ENCODE data around the gene SELENOT. TPM values are rescaled to one million over a fixed set of nuclear protein-coding genes. Genes with fewer than 3 reads are reported as not detected.
"Not testable (repeated sequence)": the region's sequence is repeated elsewhere in the genome, so short reads cannot be mapped to it uniquely, and the experiment has no call there.

Gene SELENOT
- total and polyA plus RNA-seq, 5 experiments from 2014 or later: 61.4 to 267 (median 142) TPM

GRCh38 chr3:150594150-150594549 is 9.0 kb upstream of the SELENOT start:
- Mint-ChIP-seq H3K36me3 (peaks cover 0 to 3% (median 0%) of the 10 kb centered on the region in 3 donors), H3K27me3 (no peaks in the 10 kb centered on the region), H3K4me3 (no peak overlapping the region), H3K9me3 (no peaks in the 10 kb centered on the region), H3K4me1 (peaks cover 0 to 12% (median 2%) of the 10 kb centered on the region in 4 donors), H3K27ac (no peak overlapping the region)
- ATAC-seq: no peak
- DNase-seq: no peak
- POLR2A ChIA-PET: interaction anchor here (1.0 to 1.5 kb wide), 2 partner anchors 12 to 48 kb away, joined by 3 to 4 read pairs; partner anchors contain the start of genes EIF2A and SERP1

DNA sequence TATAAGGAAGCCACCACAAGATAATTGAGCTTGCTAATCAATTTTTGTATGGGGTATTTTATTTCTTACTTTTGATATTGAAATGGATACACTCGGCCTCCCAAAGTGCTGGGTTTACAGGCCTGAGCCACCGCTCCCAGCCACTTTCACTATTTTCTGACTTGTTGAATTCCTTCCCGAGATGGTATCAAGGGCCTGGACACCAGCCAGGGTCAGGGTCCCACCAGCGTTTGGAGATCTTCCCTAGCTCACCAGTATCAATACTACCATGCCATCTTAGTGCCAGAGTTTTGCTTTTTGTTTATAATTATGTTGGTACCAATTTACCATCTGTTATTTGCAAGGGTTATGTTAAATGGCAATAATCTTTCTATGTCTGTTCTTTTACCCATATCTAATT is 5.5 kb upstream of the SELENOT start:
- H3K4me1 Mint-ChIP-seq: peaks cover 10 to 38% (median 23%) of the 10 kb centered on the region in 4 donors
- ATAC-seq (no peak), DNase-seq (no peak)
- no peak overlapping the region for H3K4me3 Mint-ChIP-seq
- H3K27me3 Mint-ChIP-seq: no peaks in the 10 kb centered on the region
- peaks cover 0 to 1% (median 0%) of the 10 kb centered on the region in 9 donors for H3K9me3 Mint-ChIP-seq
- H3K36me3 Mint-ChIP-seq: peaks cover 0 to 3% (median 0%) of the 10 kb centered on the region in 3 donors
- POLR2A ChIA-PET: interaction anchor here (0.7 kb wide), 2 partner anchors 145 to 173 kb away, joined by 4 to 8 read pairs; no protein-coding TSS in a partner anchor
- H3K27ac Mint-ChIP-seq: no peak overlapping the region

DNA sequence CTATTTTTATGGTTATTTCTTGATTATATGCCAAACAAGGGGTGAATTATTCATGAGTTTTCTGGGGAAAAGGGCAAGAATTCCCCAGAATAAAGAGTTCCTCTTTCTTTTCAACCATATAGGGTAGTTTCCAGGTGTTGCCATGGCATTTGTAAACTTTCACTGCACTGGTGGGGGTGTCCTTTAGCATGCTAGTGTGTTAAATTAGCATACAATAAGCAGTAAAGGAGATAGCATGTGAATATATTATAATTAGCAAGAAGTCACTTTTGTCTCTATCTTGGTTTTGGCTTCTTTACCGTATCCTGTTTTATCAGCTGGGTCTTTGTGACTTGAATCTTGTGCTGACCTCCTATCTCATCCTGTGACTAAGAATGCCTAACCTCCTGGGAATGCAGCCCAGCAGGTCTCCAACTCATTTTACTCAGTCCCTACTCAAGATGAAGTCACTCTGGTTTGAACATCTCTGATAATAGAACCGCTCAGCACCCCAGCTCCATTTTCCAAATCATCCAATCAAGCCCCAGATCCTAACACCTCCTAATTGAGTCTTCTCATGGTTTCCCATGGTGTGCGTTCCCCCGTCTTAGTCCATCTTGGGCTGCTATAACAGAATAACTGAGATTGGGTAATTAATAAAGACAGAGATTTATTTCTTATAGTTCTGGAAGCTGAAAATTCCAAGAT is 3.4 kb upstream of the SELENOT start:
- Mint-ChIP-seq H3K36me3 (peaks cover 0 to 3% (median 0%) of the 10 kb centered on the region in 3 donors), H3K27me3 (peaks cover 0 to 4% (median 0%) of the 10 kb centered on the region in 5 donors), H3K4me1 (peaks cover 18 to 57% (median 36%) of the 10 kb centered on the region in 4 donors), H3K9me3 (peaks cover 0 to 1% (median 0%) of the 10 kb centered on the region in 9 donors), H3K27ac (peak overlapping the region in 1 of 10 donors; percentile 14), H3K4me3 (no peak overlapping the region)
- POLR2A ChIA-PET: no interaction called here
- DNase-seq (no peak), ATAC-seq (no peak)

- Mint-ChIP-seq H3K4me1 (peaks cover 22 to 67% (median 41%) of the 10 kb centered on the region in 4 donors), H3K4me3 (peak overlapping the region in 7 of 10 donors; percentile 23 to 97 (median 56)), H3K27ac (peak overlapping the region in 4 of 10 donors; percentile 17 to 69 (median 28))
- ATAC-seq, H3K27me3 Mint-ChIP-seq, DNase-seq, H3K36me3 Mint-ChIP-seq, POLR2A ChIA-PET, H3K9me3 Mint-ChIP-seq: not testable (repeated sequence)
Observed at GRCh38 chr3:150600647-150601530, 2.2 kb upstream of the SELENOT start.

DNA sequence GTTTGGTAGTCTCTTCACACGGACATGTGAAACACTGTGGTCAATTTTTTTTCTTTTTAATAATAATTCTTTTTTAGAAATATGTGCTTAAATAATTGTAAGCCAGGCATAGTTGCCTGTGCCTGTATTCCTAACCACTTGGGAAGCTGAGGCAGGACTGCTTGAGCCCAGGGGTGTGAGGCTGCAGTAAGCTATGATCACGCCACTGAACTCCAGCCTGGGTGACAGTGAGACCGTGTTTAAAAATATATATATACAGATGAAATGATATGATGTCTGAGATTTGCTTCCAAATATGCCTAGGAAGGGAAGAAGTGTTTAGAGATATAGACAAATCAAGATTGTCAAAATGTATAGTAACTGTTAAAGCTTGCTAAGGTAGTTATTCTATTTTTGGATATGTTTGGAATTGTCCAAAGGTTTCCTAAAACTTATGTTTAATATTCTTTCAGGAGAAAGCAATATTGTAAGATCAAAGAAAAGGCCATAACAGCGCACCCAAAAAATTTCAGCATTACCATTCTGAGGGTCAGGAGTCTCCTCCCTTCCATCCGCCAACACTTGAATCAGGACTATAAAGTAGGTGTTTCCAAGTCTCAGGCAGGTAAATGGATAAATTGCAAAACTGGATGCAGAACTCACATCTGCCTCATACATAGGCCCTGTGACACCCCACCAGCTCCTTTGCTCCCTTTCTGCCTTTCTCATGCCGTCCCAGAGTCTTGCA is 532 bp upstream of the SELENOT start:
- no peak for DNase-seq
- Mint-ChIP-seq H3K4me3 (peak overlapping the region; percentile 97 to 99 (median 98)), H3K4me1 (peaks cover 29 to 84% (median 58%) of the 10 kb centered on the region in 4 donors), H3K27me3 (peaks cover 0 to 4% (median 0%) of the 10 kb centered on the region in 5 donors), H3K9me3 (peaks cover 0 to 1% (median 0%) of the 10 kb centered on the region in 9 donors), H3K36me3 (peaks cover 0 to 20% (median 4%) of the 10 kb centered on the region in 3 donors), H3K27ac (peak overlapping the region; percentile 98 to 100 (median 99))
- ATAC-seq: no peak
- POLR2A ChIA-PET: interaction anchor here (0.8 to 2.0 kb wide), 17 partner anchors 10 to 789 kb away, joined by 3 to 34 read pairs (median 5); partner anchors contain the start of genes EIF2A, ERICH6, SERP1 and SIAH2

DNA sequence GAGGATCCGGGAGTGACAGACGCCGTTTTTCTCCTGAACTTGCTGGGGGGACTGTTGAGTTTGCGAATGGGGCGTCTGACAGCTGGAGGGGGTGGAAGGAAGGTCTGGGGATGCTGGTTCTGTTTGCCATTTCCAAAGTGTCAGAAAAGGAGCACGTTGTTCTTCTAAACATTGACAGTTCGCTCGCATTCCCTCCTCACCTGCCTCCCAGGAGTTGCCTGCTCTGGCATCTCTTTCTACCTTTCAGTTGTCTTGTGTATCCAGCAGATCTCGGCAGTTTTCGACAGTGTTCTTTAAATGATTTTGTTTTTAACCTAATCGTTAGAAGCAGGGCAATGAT is 829 bp downstream of the SELENOT start:
- peaks cover 36 to 90% (median 71%) of the 10 kb centered on the region in 4 donors for H3K4me1 Mint-ChIP-seq
- POLR2A ChIA-PET: interaction anchor here (0.9 to 2.0 kb wide), 2 partner anchors 159 to 851 kb away, joined by 3 to 34 read pairs; partner anchors contain the start of gene SIAH2
- peaks cover 0 to 4% (median 0%) of the 10 kb centered on the region in 5 donors for H3K27me3 Mint-ChIP-seq
- H3K27ac Mint-ChIP-seq: peak overlapping the region; percentile 98 to 100 (median 99)
- peaks cover 0 to 27% (median 7%) of the 10 kb centered on the region in 3 donors for H3K36me3 Mint-ChIP-seq
- peak overlapping the region; percentile 97 to 99 (median 98) for H3K4me3 Mint-ChIP-seq
- H3K9me3 Mint-ChIP-seq: peaks cover 0 to 1% (median 0%) of the 10 kb centered on the region in 9 donors
- DNase-seq (no peak), ATAC-seq (no peak)

- Mint-ChIP-seq H3K27ac (peak overlapping the region in 9 of 10 donors; percentile 28 to 99 (median 73)), H3K4me3 (peak overlapping the region; percentile 31 to 97 (median 66)), H3K27me3 (peaks cover 0 to 4% (median 0%) of the 10 kb centered on the region in 5 donors), H3K9me3 (peaks cover 0 to 1% (median 0%) of the 10 kb centered on the region in 9 donors), H3K36me3 (peaks cover 0 to 33% (median 8%) of the 10 kb centered on the region in 3 donors), H3K4me1 (peaks cover 44 to 91% (median 80%) of the 10 kb centered on the region in 4 donors)
- POLR2A ChIA-PET: interaction anchor here (0.8 kb wide), 1 partner anchor 11 kb away, joined by 3 read pairs; no protein-coding TSS in a partner anchor
- ATAC-seq (no peak), DNase-seq (peak in 1 of 10 donors; percentile 2)
Observed at GRCh38 chr3:150605998-150606641, 3.0 kb downstream of the SELENOT start.

DNA sequence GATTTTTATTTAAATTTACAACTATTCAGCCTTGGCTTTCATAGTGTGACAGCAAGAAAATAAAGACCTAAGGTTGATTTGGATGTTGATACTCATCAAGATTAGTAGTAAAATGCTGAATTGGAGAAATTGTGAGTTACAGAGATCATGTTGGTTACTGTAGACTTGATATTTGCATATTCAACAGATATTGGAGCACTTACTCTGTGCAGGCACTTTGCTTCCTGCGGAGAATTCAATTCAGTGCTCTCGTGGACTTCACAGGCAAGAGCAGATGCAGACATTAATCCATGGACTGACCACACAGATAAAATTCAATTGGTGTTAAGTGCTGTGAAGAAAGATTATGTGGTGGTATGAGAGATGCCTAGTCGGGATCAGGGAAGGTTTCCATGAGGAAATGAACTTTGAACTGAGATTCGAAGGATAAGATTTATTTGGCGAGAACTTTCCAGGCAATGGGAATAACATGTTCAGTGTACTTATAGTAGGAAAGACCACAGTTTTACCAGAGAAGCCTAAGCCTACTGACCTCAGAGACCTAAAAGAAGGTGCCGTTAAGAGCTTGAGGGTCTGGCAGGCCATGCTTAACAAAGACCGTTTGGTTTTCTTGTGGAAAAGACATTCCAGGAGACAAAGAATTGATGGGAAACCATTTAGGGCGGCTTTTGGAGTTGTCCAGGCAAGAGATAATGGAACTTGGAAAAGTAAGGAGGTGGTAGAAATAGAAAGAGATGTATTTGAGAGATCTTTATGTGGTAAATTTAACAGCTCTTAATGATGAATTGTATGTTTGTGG is 4.3 kb downstream of the SELENOT start:
- DNase-seq: no peak
- peak overlapping the region; percentile 12 to 97 (median 34) for H3K4me3 Mint-ChIP-seq
- H3K4me1 Mint-ChIP-seq: peaks cover 37 to 88% (median 74%) of the 10 kb centered on the region in 4 donors
- POLR2A ChIA-PET: no interaction called here
- peaks cover 0 to 4% (median 0%) of the 10 kb centered on the region in 5 donors for H3K27me3 Mint-ChIP-seq
- H3K36me3 Mint-ChIP-seq: peaks cover 0 to 44% (median 11%) of the 10 kb centered on the region in 3 donors
- no peak for ATAC-seq
- H3K9me3 Mint-ChIP-seq: no peaks in the 10 kb centered on the region
- peak overlapping the region in 7 of 10 donors; percentile 3 to 99 (median 47) for H3K27ac Mint-ChIP-seq

DNA sequence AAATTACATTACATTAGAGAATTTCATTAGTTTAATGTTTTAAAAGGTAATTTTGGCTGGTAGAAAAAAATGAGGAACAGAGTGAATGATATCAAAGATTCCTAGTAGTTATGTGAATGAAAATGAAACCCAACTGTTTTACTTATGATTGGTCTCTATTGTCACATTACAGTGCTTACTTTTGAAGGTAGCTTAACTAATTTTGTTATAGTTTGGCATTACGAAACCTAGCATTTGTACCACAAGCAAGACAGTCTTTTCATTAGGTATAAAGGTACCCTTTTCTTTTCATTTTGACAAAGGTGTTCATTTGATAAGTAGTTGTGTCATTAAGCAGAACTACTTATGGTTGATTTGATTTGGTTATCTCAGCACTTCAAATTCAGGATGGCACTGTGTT is 6.9 kb downstream of the SELENOT start:
- POLR2A ChIA-PET: no interaction called here
- ATAC-seq (no peak), DNase-seq (no peak)
- no peaks in the 10 kb centered on the region for H3K9me3 Mint-ChIP-seq
- peak overlapping the region in 7 of 10 donors; percentile 32 to 97 (median 55) for H3K4me3 Mint-ChIP-seq
- peaks cover 6 to 65% (median 20%) of the 10 kb centered on the region in 3 donors for H3K36me3 Mint-ChIP-seq
- H3K27me3 Mint-ChIP-seq: no peaks in the 10 kb centered on the region
- peaks cover 37 to 88% (median 79%) of the 10 kb centered on the region in 4 donors for H3K4me1 Mint-ChIP-seq
- peak overlapping the region in 3 of 10 donors; percentile 6 to 55 (median 23) for H3K27ac Mint-ChIP-seq

GRCh38 chr3:150610785-150611184 is 7.7 kb downstream of the SELENOT start:
- Mint-ChIP-seq H3K9me3 (no peaks in the 10 kb centered on the region), H3K4me3 (peak overlapping the region in 3 of 10 donors; percentile 27 to 97 (median 65)), H3K4me1 (peaks cover 34 to 83% (median 75%) of the 10 kb centered on the region in 4 donors), H3K27me3 (no peaks in the 10 kb centered on the region), H3K36me3 (peaks cover 6 to 64% (median 22%) of the 10 kb centered on the region in 3 donors), H3K27ac (peak overlapping the region in 3 of 10 donors; percentile 2 to 78 (median 23))
- DNase-seq (no peak), ATAC-seq (no peak)
- POLR2A ChIA-PET: interaction anchor here (1.2 kb wide), 1 partner anchor 87 kb away, joined by 4 read pairs; no protein-coding TSS in a partner anchor
